ENCODE data around the gene STRIP2.
"Not testable (repeated sequence)": the region's sequence is repeated elsewhere in the genome, so short reads cannot be mapped to it uniquely, and the experiment has no call there.

Gene STRIP2

DNA sequence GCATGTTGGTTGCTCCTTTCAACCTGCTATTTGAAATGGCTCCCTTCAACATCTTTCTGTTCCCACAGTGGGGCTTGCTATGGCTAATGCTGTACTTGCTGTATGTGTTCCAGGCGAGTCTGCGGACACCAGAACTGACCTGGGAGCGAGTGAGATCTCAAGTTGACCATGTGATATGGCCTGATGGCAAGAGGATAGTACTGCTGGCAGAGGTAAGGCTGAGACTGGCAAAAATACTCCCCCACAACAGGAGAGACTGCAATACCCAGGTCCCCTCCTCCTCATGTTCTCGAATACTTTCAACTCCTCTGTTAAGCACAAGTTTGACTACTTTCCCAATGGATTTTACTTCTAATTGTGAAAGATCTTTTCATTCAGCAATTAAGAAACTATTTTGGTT is 11.5 kb upstream of the STRIP2 start:
- no peak for DNase-seq

DNA sequence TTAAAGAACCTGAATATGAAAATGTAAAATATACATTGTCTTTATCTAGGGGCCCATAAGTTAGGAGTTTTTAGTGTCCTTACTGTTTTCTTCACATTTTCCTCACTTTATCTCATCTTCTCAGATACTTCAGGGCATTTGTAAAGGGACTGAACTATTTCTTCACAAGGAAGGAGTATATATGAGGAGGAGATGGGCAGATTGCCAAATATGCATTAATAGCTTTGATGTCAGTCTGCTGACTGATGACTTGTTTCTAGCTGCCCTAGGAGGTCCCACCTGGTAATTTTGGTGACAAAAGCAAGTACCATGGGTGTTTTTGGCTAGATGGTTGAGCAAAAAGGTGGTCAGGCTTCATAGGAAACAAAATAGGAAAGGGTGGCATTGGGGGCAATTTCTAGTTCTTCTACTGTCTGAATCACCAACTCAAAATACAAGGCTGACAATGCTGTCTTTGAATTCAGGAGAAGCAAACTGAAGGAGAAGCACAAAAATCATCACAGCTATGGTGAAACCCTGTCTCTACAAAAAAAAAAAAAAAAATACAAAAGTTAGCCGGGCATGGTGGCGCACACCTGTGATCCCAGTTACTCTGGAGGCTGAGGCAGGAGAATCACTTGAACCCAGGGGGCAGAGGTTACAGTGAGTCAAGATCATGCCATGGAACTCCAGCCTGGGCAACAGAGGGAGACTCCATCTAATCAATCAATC is 10.4 kb upstream of the STRIP2 start:
- no peak for DNase-seq

DNA sequence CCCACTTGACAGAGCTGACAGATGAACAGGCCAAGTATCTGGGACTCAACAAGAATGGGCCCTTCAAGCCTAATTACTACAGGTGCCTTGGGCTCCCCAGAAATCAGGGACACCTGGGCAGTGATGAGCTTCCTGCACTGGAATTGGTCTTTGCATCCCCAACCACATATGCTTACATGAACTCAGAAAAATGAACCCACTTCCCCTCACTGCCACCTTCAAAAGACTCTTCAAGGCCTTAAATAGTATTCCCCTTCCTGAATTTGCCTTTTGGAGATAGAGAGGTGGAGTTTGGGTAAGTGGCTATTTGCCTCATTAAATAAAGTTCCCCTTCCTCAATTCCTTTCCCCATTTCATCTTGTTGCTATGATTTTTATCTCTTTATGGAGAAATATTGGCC is 7.8 kb upstream of the STRIP2 start:
- no peak for DNase-seq

DNA sequence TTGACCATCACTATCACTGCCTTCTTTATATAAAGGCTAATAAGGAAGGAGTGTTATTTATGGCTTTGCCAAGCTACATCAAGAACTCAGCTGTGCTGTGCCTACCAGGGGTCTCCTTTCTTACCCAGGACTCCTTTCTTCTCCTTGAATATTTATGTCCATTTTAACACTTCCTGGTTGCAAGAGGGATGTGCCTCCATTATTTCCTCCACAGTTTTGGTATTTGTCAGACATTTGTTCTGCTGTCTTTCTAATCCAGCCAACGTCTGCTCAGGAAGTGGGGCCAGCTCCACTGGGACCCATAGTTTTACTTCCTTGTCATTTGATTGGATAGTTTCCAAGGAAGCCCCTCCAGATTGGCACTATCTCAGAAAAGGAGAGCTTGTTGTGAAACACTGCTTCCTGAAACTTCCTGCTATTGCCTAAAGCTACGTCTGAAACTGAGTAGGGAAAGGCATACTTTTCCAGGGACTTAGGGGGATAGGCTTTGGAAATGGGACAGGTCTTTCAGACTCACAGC is 6.6 kb upstream of the STRIP2 start:
- DNase-seq, result no peak

DNA sequence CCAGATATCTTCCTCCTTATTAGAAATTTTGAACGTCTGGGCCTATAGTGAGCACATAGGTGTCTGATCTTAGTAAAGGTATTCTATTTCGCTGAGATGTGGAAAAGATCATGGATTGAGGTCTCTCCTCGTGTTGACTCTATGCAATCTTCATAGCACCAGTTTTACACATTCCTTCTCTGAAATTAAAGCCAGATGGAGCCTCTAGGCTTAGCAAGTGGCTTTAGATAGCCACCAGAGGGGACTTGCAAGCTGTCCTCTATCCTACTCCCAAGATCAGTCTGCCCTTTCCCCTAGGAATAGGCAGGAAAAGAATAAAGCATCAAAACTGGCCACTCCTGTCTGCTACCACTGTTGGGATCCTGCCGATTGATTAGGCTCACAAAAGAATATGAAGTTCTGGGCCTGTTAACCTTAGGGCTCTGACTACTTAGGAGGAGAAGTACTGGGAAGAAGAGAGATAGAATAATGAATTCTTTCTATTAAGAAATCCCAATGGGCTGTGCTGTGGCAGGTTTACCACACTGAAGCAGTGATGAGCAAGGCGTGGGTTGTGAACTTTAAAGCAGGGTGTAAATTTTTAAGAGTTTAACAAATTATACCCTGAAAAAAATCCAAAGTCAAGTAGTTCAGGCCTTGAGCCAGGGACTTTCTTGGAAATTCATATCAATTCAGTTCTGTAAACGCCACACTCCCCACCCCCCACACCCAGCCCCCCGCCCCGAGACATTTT is 2.2 kb upstream of the STRIP2 start:
- no peak for DNase-seq

DNA sequence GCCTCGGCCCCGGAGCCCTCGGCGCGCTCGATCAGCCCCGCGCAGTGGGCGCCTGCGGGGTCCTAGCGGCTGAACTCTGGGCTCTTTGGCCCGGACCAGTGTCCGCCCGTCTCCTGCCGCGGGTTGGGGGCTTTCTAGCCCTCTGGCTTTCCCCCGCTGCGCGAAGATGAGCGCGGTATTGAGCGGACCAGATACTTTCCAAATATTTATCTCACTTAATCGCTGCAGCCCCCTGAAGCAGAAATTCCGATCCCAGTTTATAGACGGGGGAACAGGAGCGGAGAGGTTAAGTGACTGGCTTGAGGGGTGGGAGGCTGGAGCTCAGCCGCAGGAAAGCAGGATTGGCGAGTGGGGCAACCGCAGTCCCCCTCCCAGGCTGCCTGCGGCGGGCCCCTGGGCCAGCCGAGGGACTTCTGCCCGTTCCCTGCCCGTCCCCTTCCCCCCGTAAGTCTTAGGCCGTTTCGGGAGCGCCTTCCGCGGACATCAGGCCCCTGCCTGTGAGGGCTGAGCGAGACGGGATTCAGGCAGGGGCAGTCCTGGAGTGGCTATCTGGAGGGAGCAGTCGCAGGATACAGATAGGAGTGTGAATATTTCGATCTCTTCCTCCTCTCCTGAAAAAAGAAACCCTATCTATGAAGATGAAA is 565 bp downstream of the STRIP2 start:
- no peak for DNase-seq

DNA sequence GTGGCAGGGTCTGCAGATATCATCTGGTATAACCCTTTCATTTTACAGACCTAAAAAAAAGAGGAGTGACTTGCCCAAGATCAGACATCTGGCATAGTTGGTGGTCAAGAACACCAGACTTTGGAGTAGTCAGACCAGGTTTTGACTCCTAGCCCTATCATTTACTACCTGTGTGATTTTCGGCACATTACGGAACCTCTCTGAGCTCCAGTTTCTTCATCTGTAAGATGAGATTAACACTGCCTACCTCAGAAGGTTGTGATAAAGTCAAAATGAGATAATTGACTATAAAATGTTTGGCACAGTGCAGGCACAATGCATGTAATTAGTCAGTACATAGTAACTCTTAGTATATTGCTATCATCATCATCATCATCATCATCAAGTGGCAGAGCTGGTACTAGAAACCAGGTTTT is 1.2 kb downstream of the STRIP2 start:
- no peak for DNase-seq

DNA sequence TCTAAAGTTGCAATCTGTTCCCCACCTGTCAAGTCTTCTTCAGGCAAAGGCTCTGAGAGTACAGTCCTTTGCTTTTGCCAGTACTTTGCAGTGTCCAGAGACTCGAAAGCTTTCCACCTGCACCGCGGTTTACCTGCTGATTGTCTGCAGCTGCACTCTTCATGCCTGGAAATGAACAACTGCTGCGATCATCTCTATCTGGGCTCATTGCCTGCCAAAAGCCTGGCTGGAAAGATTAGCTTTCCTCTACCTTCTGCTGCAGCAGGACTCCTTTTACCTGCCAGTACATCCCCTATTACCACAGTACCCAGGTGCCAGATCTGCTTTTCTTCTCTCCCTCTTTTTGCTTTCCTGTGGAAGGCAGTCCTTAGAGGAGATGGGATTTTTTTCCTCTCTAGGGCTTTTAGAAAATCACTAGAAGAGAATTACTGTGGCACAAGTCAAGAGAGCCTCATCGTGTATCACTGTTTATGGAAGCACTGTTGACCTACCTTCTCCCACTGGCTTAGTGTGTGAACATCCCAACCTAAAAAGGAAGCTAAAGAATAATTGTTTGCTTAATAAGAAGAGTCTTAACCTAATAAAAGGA is 2.2 kb downstream of the STRIP2 start:
- no peak for DNase-seq

DNA sequence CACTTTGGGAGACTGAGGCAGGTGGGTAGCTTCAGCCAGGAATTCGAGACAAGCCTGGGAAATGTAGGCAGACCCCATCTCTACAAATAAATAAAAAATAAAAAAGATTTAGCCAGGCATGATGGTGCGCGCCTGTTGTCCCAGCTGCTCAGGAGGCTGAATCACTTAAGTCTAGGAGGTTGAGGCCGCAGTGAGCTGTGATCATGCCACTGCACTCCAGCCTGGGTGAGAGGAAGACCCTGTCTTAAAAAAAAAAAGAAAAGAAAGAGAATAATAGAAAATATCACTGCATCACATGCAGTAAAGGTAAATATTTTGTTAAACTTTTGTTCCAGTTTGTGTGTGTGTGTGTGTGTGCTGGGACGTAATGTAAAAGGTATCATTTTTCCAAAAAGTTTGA is 3.0 kb downstream of the STRIP2 start:
- DNase-seq, result no peak

DNA sequence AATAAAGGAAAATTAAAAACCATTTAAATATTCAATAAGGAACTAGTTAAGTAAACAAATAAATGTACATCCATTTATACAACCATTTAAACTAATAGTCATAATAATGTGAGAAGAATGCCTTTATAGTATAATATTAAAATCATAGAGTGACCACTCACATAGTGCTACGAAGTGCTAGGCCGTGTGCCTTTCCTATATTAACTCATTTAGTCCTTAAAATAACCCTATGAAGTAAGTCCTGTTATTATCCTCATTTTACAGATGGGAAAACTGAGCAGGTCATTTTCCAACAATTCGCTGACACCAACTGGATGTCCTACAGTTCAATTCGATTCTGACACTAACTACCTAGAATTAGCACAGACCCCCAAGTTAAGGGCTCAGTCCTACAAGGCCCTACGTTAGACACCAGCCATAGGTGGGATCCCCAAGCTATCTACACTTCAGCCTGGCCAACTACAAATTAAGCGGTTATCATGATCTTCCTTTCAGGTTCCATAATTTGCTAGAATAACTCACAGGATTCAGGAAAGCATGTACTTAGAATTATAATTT is 4.1 kb downstream of the STRIP2 start:
- DNase-seq, result no peak

DNA sequence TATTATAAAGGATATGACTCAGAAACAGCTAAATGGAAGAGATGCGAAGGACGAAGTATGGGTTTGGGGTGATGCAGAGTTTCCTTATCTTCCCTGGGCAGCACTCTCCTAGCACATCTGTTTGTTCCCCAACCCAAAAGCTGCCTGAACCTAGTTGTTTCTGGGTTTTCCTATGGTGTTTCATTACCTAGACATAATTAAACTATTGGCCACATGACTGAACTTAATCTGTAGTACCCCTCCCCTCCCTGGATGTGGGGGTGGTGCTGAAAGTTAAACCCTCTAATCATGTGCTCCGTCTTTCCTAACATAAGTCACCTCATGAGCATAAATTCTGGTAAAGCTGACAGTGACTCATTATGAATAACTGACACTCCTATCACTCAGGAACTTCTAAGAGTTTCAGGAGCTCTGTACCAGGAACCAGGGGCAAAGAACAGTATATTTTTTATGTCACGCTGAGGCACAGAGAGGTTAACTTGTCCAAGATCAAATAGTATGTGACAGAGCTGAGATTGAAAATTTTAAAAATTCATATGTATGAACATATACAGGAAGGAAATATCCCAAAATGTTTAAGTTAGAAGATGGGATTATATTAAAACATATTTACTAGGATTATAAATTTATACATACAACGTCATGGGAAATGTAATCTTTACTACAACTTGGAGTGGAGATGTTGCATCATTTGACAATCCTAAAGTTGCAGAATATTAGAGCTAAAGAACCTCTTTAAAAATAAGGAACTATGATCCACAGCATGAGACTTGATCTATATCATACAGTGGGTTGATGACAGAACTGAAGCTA is 4.8 kb downstream of the STRIP2 start:
- DNase-seq, result no peak

DNA sequence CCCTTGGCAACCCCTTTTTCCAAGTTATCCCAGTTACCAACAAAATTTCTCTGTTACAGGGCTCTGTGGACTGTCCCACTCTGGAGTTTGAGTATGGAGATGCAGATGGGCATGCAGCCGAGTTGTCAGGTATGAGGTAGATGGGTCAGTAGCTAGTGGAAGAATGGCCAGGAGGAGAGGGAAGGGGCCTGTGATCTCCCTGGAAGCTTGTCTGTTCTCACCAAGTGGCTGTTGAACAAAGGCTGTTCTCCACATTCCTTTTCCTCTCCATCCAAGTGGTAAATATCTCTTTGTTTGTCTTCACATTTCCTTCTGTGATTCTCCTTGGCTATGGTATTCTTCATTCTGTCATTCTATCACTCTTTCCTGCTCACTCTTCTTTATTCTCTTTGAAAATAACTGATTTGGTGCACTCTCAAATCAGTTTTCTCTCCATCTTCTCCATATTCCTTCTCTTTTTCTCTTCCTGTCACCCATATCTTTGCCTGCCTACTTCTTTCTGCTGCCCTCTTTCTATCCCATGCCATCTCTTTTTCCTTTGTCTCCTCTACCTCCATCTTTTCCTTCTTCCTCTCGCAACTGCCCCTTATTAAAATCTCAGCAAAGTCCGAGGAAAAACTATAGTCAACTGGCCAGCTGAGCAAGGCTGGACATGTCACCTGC is 5.9 kb downstream of the STRIP2 start:
- DNase-seq, result no peak

DNA sequence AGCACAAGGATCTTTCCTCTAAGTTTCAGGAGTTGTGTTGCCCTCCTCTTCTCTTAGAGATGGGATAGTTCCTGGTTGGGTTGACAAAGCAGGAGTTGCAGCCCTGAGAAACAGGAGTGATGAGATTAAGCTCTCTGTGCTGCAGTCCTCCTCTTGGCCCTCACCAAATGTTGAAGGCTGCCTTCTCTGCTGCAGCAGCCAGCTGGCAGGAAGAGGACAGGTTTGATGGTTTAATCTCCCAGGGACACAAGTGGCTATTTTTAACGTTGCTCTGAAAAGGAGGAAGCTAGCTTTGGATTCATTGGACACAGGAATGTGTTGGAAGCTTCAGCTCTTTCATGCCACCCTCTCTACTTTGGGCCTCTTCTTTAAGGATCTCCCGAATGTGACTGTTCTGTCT is 9.4 kb downstream of the STRIP2 start:
- no peak for DNase-seq

DNA sequence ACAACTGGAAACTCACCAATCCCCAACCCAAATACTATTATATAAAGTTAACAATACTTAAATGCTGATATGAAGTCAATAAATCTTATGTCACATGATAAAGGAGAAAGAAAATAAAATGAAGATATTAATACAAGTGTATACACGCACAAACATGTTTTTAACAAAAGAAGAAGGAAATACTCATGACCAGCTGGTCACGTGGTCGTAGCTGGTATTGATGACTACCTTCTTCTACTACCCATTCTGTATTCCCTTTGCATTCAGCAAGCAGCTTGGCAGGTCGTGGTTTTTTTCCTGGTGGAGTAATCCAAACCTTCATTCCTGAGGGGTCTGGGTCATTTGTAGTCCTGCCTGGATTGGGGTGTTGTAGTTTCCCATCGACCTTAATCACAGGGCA is 10.5 kb downstream of the STRIP2 start:
- not testable (repeated sequence) for DNase-seq

DNA sequence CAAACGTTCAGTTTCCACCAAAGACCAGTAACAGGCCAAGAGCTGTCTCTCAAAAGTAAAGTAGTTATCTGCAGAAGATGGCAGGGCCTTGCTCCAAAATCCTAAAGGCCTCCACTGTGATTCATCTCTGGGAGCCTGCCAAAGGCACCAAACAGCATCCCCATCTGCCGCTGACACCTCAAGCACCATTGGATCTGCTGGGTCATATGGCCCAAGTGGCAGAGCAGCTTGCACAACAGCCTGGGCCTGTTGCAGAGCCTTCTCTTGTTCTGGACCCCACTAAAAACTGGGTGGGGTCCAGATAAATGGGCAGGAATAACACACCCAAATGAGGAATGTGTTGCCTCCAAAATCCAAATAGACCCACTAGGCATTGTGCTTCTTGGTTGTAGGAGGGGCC is 12.7 kb downstream of the STRIP2 start:
- not testable (repeated sequence) for DNase-seq

DNA sequence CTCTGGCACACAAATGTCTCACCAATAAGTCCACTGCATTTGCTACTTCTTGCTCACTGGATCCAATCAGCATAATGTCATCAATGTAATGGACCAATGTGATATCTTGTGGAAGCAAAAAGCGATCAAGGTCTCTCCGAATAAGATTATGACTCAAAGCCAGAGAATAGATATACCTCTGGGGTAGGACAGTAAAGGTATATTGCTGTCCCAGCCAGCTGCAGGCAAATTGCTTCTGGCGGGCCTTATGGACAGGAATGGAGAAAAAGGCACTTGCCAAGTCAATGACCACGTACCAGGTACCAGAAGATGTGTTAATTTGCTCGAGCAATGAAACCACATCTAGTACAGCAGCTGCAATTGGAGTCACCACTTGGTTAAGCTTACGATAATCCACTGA is 13.2 kb downstream of the STRIP2 start:
- DNase-seq, result not testable (repeated sequence)

DNA sequence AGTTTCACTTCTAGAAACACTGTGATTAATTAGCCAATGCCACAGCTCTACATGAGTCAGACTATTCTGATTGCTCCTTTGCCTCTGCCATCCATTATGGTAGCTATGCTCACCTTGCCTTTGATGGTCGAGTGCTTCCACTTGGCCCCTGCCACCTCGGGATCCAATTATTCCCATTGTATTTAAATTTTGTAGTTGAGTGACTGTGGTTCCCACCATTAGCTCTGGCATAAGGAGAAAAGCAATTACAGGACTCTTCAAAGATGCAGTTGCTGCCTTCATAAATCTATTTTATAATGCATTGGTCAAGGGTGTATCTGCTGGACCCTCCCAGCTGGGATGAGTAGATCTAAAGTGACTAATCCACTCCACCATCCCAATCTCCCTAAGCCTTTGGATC is 14.4 kb downstream of the STRIP2 start:
- not testable (repeated sequence) for DNase-seq

DNA sequence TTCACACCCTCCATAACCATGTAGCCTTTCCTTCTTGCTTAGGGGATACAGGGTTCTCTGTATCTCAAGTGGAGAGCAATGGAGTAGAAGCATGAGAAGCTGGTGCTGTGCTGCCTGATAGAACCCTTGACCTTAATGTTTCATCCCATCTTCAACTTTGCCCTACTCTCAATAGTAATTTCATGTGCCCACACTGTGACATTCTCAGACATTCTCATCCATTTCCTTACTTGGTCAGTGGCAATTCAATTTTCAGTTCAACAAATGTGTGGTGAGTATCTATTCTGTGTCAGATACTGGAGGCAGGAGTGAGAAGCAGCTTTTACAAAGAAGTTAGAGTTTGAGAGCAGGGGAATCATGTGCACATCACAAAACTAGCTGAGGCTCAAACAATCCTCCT is 16.1 kb downstream of the STRIP2 start:
- DNase-seq, result no peak

DNA sequence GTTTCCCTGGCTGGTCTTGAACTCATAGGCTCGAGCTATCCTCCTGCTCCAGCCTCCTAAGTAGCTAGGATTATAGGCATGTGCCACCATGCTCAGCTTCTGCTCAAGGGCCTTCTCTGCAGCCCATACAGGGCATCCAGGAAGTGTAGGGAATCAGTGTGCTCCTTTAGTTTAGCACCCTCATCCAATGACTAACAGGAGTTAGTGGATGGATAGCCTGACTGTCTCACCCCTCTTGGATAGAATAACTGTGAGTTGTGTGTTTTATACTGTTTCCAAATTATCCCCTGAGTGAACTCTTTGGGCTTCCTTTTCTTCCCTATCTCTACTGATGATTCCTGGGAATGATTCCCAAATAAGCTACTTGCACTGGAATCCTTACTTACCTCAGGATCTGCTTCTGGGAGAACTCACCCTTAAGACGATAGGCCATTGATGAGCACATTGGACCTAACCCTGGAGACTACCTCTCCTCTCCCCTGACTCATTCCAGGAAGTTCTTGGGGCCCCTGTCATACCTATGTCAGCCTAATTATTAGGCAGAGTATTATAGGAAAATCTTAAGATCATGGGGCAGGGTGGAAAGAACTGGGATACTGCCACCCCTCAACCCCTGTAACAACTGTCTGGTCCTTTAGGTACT is 18.5 kb downstream of the STRIP2 start:
- no peak for DNase-seq

DNA sequence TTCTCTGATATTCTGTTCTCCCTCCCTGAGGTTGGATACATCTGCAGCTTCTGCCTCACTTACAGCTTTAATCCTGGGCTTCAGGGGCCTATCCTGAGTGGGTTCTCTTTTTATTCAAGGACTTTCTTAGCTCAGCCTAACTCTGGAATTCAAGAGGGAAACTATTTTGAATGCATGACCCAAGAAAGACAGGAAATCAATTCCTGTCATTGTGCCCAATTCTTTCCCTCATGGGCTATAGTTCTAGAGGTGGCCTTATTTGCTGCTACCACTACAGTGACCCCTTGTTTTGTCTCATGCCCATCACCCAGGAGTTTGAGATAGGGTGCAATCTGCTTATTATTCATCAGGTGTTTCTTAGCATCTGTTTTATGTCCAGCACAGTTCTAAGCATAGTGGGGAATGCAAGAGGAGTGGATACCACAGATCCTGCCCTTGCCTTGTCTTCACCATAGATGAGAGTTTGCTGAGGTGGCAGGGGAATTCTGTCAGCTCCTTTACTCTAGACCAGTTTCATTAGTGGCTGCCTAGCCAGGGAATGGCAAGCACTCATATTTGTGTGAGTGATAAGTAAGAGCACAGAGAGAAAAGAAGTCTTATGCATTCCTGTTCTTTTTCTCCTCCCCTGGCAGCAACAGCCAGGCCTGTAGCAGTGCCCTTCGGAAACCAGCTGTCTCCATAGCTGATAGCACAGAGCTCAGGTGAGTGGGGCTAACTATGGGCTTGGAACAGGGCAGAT is 19.4 kb downstream of the STRIP2 start:
- DNase-seq, result no peak

DNA sequence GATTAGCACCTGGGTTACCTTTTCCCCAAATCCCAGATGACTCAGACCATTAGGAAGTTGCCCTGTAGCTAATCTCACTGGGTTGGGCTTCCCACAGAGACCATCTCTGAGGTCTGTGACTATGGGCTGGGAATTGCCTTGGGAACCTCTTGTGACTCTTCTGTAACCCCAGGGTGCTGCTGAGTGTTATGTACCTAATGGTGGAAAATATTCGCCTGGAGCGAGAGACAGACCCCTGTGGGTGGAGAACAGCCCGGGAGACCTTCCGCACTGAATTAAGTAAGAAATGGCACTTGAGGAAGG is 20.0 kb downstream of the STRIP2 start:
- no peak for DNase-seq

Measured in SIG-M5 (cell line).